Smooth muscle cell (in vitro differentiated cells): ENCODE data around the gene SHROOM2. TPM values are rescaled to one million over a fixed set of nuclear protein-coding genes. Genes with fewer than 3 reads are reported as not detected.

Experiments used
- DNase-seq: peaks from one replicate; lab custom pipeline; 2025; ENCODE audit not compliant: unreplicated experiment; lab: John Stamatoyannopoulos, UW
- H2AFZ ChIP-seq: fragments of 200-600 bp; sonication (generic); 2 replicates; pipeline ENCODE4 v1.6.0; 2016; ENCODE audit warnings: antibody characterized with exemption, low read depth, mild to moderate bottlenecking
- H3F3A ChIP-seq: fragments of 200-600 bp; sonication (generic); 2 replicates; pipeline ENCODE4 v1.6.0; 2017; ENCODE audit warnings: antibody characterized with exemption, low read depth
- H3K27ac ChIP-seq: fragments of 200-600 bp; sonication (generic); 2 replicates; pipeline ENCODE4 v1.5.1; 2016; ENCODE audit warnings: low read depth, mild to moderate bottlenecking
- H3K27me3 ChIP-seq: fragments of 200-600 bp; sonication (generic); 2 replicates; pipeline ENCODE4 v1.6.1; 2016; ENCODE audit warnings: low read depth, mild to moderate bottlenecking
- H3K36me3 ChIP-seq: fragments of 200-600 bp; sonication (generic); 2 replicates; pipeline ENCODE4 v1.5.1; 2016; ENCODE audit warnings: low read depth
- H3K4me1 ChIP-seq: fragments of 200-600 bp; sonication (generic); 2 replicates; pipeline ENCODE4 v1.5.1; 2016; ENCODE audit warnings: low read depth
- H3K4me2 ChIP-seq: fragments of 200-600 bp; sonication (generic); 2 replicates; pipeline ENCODE4 v1.6.0; 2016; ENCODE audit warnings: mild to moderate bottlenecking
- H3K4me3 ChIP-seq: fragments of 200-600 bp; sonication (generic); 2 replicates; pipeline ENCODE4 v1.5.1; 2016; ENCODE audit warnings: mild to moderate bottlenecking
- H3K79me2 ChIP-seq: fragments of 200-600 bp; sonication (generic); 2 replicates; pipeline ENCODE4 v1.6.0; 2016; ENCODE audit warnings: low read depth, mild to moderate bottlenecking
- H3K9ac ChIP-seq: fragments of 200-600 bp; sonication (generic); 2 replicates; pipeline ENCODE4 v1.6.0; 2016; ENCODE audit warnings: low read depth
- H3K9me3 ChIP-seq: fragments of 200-600 bp; sonication (generic); replicated peaks from 2 replicates; pipeline ENCODE4 v1.5.1; 2016; ENCODE audit warnings: low read depth
- H4K20me1 ChIP-seq: fragments of 200-600 bp; sonication (generic); 2 replicates; pipeline ENCODE4 v1.6.0; 2016; ENCODE audit warnings: low read depth
- CTCF ChIP-seq: fragments of 200-600 bp; sonication (generic); IDR thresholded peaks from 2 replicates; pipeline ENCODE4 v1.5.1; 2017; ENCODE audit warnings: borderline replicate concordance, mild to moderate bottlenecking, antibody characterized with exemption; ENCODE audit not compliant: insufficient read depth, poor library complexity, severe bottlenecking
- WGBS: methylation state at CpG from one replicate; pipeline ENCODE4 v1.1.7; 2016; ENCODE audit warnings: low lambda C conversion rate; 5-methylcytosine and 5-hydroxymethylcytosine counted together
- polyA plus RNA-seq: library from polyadenylated mRNA; unstranded; fragments of >200 nt; fragmentation: Nextera tagmentation; extraction: Ambion mirVana; gene quantifications from 2 replicates; pipeline ENCODE4 v1.2.1, GENCODE V29; 2016
- total RNA-seq: library from RNA; depleted of rRNA; stranded (reverse); fragments of >200 nt; gene quantifications from 2 replicates; pipeline ENCODE4 v1.2.3, GENCODE V29; 2014

The SHROOM2 gene
- total and polyA plus RNA-seq, 2 experiments from 2014 or later: 5.5 to 8.9 TPM

- 22% methylated on average over 6 of the region's 6 CpGs for WGBS
- TF ChIP-seq CTCF: no peak
- Histone ChIP-seq H3F3A (no peaks in the 10 kb centered on the region), H3K9ac (no peak overlapping the region), H2AFZ (no peak overlapping the region), H3K36me3 (no peaks in the 10 kb centered on the region), H3K27ac (no peak overlapping the region), H3K4me1 (peaks cover 12% of the 10 kb centered on the region), H4K20me1 (no peaks in the 10 kb centered on the region), H3K27me3 (no peaks in the 10 kb centered on the region), H3K9me3 (no peaks in the 10 kb centered on the region), H3K79me2 (no peaks in the 10 kb centered on the region), H3K4me3 (no peak overlapping the region), H3K4me2 (peak overlapping the region; percentile 22)
- no peak for DNase-seq
These were observed 56.3 kb downstream of the SHROOM2 start for GRCh38 chrX:9842541-9842940.

GRCh38 chrX:9844936-9845577, 58.8 kb downstream of the SHROOM2 start:
- Histone ChIP-seq H4K20me1 (no peaks in the 10 kb centered on the region), H3K79me2 (no peaks in the 10 kb centered on the region), H3K27me3 (no peaks in the 10 kb centered on the region), H3K36me3 (no peaks in the 10 kb centered on the region), H3K4me2 (no peak overlapping the region), H3K9ac (no peak overlapping the region), H3K4me1 (peaks cover 12% of the 10 kb centered on the region), H3K27ac (peak overlapping the region; percentile 27), H3K9me3 (no peaks in the 10 kb centered on the region), H2AFZ (no peak overlapping the region), H3F3A (no peaks in the 10 kb centered on the region), H3K4me3 (no peak overlapping the region)
- 78% methylated on average over 7 of the region's 7 CpGs for WGBS
- TF ChIP-seq CTCF: no peak
- DNase-seq: no peak

GRCh38 chrX:9845578-9845952, 59.3 kb downstream of the SHROOM2 start:
- Histone ChIP-seq H3K4me1 (peaks cover 12% of the 10 kb centered on the region), H3K9me3 (no peaks in the 10 kb centered on the region)
- 56% methylated on average over 6 of the region's 6 CpGs for WGBS

More at GRCh38 chrX:9845578-9845952, 59.3 kb downstream of the SHROOM2 start:
- H3K4me2 ChIP-seq: no peak overlapping the region
- no peak for TF ChIP-seq CTCF
- no peaks in the 10 kb centered on the region for H3F3A ChIP-seq
- H4K20me1 ChIP-seq: no peaks in the 10 kb centered on the region
- H3K4me3 ChIP-seq: no peak overlapping the region
- no peaks in the 10 kb centered on the region for H3K36me3 ChIP-seq
- H3K79me2 ChIP-seq: no peaks in the 10 kb centered on the region
- H3K9ac ChIP-seq: no peak overlapping the region
- no peaks in the 10 kb centered on the region for H3K27me3 ChIP-seq
- DNase-seq: no peak
- H2AFZ ChIP-seq: no peak overlapping the region
- peak overlapping the region; percentile 27 for H3K27ac ChIP-seq
